Measurements from ENCODE around the gene RUSC1.
"Not testable (repeated sequence)": the region's sequence is repeated elsewhere in the genome, so short reads cannot be mapped to it uniquely, and the experiment has no call there.

The RUSC1 gene, protein sequence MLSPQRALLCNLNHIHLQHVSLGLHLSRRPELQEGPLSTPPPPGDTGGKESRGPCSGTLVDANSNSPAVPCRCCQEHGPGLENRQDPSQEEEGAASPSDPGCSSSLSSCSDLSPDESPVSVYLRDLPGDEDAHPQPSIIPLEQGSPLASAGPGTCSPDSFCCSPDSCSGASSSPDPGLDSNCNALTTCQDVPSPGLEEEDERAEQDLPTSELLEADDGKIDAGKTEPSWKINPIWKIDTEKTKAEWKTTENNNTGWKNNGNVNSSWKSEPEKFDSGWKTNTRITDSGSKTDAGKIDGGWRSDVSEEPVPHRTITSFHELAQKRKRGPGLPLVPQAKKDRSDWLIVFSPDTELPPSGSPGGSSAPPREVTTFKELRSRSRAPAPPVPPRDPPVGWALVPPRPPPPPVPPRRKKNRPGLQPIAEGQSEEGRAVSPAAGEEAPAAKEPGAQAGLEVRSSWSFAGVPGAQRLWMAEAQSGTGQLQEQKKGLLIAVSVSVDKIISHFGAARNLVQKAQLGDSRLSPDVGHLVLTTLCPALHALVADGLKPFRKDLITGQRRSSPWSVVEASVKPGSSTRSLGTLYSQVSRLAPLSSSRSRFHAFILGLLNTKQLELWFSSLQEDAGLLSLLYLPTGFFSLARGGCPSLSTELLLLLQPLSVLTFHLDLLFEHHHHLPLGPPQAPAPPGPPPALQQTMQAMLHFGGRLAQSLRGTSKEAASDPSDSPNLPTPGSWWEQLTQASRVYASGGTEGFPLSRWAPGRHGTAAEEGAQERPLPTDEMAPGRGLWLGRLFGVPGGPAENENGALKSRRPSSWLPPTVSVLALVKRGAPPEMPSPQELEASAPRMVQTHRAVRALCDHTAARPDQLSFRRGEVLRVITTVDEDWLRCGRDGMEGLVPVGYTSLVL

DNA sequence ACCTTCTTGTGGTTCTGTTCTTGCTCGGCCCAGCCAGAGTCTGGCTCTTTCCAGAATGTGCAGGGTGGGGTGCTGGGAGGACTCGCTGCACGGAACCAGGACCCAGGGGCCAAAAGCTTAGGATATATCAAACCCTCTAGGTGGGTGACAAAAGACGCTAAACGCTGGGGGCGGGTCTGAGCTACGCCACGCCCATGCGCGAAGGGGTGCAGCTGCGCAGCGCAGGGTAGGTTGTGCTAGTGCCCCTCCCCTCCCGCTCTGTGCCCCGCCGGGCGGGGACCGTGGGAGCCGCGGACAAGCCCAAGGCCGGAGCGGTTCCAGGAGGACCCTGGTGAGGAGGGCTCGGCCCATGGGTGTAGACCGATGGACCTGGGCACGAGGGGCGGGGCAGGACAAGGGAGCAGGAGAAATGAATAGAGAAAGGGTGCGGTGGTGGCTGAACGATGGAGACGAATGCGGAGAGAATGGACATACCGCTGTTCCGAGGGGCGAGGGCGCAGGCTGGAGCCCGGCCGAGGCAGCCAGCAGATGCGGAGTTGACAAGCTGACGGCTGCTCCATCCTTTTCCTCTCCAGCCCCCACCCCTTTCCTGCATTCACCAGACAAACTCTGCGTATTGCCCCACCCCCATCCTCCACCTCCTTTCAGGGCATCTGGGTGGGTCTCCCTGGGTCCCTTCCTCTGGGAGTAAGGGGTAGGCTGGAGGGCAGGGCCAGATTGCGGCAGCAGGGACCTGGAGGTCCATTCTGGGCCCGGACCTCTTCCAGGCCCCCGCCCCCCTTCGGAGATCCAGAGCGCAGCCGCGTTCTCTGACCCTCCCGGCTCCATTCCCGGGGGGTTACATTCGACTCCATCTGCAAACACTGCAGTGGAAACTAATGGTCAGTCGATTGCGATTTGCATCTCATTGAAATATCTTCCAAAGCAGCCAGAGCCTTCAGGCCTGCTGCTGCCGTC is at the start of gene RUSC1:
RUSC1 (plus strand) TSS at position 234 of the 957 bp plus-strand sequence. CDS start 880 bp downstream, outside the sequence.
- no peak for FAIRE-seq

DNA sequence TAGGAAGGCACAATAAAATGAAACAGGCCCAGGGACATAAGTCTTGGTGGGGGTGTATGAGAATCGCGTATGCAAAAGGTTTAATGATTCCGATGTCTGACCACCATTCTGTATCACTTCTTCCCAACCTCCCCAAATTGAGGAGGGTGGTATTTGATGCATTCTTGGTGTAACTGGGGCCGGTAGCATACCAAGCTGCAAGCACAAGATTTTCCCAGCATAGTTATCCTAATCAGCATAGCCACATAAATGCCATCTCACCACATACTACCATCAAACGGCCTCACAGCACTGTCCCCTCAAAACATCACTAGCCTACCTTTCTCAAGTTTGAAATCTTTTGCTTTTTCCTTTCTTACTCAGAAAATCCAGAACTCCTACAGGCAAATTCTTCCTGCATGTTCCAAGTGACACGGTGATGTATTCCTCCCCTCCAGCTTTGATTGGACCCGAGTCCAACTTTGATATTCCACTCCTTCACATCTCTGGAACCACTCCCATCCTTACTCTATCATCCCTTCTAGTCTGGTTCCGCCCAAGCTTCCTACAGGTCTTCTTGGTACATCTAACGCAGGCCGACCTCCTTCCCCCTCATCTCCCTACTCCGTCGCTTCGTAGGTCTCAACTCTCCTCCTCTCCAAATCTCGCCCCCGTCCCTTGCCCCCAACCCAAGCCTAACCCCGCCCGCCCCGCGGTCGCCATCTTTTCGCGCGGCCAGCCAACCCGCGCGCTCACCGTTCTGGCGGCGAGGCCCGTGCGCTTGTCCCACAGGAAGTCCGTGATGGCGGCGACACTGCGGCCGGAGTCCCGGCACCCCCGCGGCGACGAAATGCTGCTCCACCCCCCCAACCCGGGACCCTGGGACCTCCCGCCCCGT is 48.0 kb upstream of the RUSC1 start:
- no peak for FAIRE-seq

- no peak for FAIRE-seq
Measured at GRCh38 chr1:155273343-155274245, 47.1 kb upstream of the RUSC1 start, which contains the start of gene CLK2. Gene CLK2, minus strand, starts transcription at chr1:155273504. Its CDS starts 2,527 bp downstream, at chr1:155270977.

GRCh38 chr1:155277070-155277901 is 43.4 kb upstream of the RUSC1 start, which contains the start of gene HCN3:
Gene HCN3, plus strand, starts transcription at chr1:155277463. Its CDS starts 128 bp downstream, at chr1:155277591.
- FAIRE-seq = no peak

- FAIRE-seq = no peak
Measured at GRCh38 chr1:155277902-155278688, 42.6 kb upstream of the RUSC1 start.

DNA sequence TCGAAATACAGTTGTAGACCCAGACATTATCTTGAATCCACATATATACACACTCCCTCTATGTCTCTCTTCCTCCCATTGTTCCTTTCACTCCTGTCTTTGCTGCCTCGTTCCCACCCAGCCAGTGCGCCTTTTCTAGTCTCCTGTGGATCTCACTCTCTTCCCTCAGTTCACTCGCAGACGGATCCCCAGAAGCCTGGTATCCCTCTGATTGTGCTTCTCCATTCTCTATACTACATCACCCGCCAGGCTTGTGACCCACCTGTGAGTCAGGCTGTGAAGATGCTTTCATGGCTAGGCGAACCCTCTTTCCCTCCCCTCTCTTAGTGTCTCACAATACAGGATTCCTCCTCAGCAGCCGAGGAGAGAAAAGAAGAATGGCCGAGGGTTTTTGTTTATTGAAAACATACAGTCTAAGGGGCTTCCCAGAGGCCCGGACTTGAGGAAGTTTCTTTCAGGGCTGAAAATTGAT is 42.0 kb upstream of the RUSC1 start:
- no peak for FAIRE-seq

DNA sequence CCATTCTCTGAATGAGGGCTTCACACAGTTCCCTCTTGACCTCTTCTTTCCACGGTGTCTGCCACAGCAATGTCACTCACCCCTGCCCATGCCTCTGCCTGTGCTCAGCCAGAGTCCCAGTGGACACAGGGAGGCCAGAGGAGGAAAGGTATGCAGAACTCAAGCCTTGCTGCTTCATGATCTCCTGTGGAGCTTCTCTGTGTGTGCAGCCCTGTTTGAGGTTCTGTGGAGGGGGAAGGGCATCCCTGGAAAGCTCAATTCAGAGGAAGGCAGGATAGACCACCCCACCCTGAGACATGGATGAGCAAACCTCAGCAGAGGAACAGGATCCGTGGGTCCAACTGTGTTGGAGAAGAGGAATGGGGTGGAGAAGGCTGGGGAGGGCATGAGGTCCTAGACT is 41.4 kb upstream of the RUSC1 start:
- no peak for FAIRE-seq

DNA sequence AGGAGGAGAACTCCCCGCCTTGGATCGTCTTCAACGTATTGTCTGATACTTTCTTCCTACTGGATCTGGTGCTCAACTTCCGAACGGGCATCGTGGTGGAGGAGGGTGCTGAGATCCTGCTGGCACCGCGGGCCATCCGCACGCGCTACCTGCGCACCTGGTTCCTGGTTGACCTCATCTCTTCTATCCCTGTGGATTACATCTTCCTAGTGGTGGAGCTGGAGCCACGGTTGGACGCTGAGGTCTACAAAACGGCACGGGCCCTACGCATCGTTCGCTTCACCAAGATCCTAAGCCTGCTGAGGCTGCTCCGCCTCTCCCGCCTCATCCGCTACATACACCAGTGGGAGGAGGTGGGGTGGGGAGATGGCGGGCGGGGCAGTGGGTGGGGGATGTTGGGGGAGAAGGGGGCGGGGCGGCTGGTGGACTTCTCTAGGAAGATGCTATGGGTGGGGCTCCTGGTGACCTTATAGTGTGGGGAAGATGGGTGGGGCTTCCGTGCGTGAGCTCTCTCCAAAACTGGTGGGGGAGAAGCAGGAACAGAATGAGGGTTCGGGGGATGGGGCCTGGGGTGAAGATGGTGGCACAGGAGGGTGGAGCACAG is 38.1 kb upstream of the RUSC1 start:
- no peak for FAIRE-seq

- no peak for FAIRE-seq
Measured at GRCh38 chr1:155284476-155284875, 36.2 kb upstream of the RUSC1 start.

DNA sequence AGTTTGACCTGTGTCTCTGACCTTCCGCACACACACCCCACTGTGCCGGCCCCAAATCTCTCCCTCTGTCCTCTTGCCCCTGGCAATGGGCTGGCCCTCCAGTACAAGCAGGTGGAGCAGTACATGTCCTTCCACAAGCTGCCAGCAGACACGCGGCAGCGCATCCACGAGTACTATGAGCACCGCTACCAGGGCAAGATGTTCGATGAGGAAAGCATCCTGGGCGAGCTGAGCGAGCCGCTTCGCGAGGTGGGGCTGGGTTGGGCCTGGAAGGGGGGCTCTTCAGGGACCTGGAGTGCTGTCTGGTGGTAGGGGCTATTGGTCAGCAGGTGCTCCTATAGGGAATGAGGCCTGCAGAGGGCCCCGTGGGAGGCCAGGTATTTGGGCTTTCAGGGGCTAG is 35.6 kb upstream of the RUSC1 start:
- no peak for FAIRE-seq

DNA sequence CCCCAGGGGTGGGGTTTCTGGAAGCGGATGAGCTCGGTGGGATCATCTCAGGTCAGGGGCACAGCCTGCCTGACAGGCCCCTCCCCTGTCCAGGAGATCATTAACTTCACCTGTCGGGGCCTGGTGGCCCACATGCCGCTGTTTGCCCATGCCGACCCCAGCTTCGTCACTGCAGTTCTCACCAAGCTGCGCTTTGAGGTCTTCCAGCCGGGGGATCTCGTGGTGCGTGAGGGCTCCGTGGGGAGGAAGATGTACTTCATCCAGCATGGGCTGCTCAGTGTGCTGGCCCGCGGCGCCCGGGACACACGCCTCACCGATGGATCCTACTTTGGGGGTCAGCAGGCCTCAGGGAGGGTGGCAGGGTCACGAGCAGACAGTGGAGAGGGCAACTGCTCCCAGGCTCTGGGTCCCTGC is 35.1 kb upstream of the RUSC1 start:
- FAIRE-seq = no peak

- FAIRE-seq = no peak
Measured at GRCh38 chr1:155286544-155286943, 34.1 kb upstream of the RUSC1 start.

DNA sequence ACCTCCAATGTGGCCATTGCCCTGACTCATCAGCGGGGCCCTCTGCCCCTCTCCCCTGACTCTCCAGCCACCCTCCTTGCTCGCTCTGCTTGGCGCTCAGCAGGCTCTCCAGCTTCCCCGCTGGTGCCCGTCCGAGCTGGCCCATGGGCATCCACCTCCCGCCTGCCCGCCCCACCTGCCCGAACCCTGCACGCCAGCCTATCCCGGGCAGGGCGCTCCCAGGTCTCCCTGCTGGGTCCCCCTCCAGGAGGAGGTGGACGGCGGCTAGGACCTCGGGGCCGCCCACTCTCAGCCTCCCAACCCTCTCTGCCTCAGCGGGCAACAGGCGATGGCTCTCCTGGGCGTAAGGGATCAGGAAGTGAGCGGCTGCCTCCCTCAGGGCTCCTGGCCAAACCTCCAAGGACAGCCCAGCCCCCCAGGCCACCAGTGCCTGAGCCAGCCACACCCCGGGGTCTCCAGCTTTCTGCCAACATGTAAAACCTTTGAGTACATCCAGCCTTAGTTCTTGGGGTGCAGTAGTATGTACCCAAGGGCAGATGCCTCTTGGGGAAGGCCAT is 32.6 kb upstream of the RUSC1 start:
- FAIRE-seq = no peak

DNA sequence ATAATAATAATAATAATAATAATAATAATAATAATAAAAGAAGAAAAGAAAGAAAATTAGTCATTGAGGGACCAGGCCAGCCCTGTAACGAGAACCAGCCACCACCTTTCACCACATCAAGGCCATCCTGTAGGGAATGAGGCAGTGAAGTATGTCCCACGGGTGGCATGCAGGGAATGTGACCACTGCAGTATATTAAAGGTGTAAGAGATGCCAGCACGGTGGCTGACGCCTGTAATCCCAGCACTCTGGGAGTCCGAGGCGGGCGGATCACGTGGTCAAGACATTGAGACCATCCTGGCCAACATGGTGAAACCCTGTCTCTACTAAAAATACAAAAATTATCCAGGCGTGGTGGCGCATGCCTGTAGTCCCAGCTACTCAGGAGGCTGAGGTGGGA is 29.7 kb upstream of the RUSC1 start:
- FAIRE-seq = not testable (repeated sequence)

GRCh38 chr1:155293086-155293749 is 27.5 kb upstream of the RUSC1 start:
- no peak for FAIRE-seq

DNA sequence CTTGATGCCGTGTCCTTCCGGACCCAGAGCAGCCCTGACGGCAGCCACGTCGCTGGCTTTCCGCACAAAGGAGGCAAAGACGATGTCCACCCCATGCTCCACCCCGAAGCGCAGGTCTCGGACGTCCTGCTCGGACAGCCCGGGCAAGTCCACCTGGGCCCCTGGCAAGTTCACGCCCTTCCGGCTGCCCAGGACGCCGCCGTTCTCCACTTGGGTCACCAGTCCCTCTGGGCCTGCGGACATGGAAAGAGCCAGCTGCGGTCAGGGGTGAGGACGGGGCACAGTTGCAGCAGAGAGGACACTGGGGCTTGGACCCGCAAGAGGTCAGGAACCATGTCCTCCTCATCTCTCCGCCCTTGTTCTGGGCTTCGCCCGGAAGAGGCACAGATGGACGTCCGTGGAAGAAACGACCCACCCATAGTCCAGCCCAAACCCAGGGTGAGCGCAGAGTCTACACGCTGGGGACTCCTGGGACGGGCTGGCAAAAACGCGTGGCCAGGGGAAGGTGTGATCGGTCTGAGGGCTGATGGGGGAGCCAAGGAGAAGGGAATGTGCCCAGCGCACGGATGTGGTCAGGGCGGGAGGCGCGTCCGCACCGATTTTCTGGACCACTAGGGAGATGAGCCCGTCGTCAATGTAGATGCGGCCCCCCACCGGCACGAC is 26.0 kb upstream of the RUSC1 start:
- no peak for FAIRE-seq

Measured in islet of Langerhans (tissue), 1 donor.